ENCODE data around the gene ALOX15.
"Not testable (repeated sequence)": the region's sequence is repeated elsewhere in the genome, so short reads cannot be mapped to it uniquely, and the experiment has no call there.

The ALOX15 gene

GRCh38 chr17:4645642-4646041 is 4.2 kb upstream of the ALOX15 start:
- DNase-seq: no peak

- DNase-seq: no peak
Observed at GRCh38 chr17:4643676-4644075, 2.2 kb upstream of the ALOX15 start.

- DNase-seq: no peak
Observed at GRCh38 chr17:4642286-4642685, 808 bp upstream of the ALOX15 start.

GRCh38 chr17:4640569-4641188 is 799 bp downstream of the ALOX15 start:
- not testable (repeated sequence) for DNase-seq

DNA sequence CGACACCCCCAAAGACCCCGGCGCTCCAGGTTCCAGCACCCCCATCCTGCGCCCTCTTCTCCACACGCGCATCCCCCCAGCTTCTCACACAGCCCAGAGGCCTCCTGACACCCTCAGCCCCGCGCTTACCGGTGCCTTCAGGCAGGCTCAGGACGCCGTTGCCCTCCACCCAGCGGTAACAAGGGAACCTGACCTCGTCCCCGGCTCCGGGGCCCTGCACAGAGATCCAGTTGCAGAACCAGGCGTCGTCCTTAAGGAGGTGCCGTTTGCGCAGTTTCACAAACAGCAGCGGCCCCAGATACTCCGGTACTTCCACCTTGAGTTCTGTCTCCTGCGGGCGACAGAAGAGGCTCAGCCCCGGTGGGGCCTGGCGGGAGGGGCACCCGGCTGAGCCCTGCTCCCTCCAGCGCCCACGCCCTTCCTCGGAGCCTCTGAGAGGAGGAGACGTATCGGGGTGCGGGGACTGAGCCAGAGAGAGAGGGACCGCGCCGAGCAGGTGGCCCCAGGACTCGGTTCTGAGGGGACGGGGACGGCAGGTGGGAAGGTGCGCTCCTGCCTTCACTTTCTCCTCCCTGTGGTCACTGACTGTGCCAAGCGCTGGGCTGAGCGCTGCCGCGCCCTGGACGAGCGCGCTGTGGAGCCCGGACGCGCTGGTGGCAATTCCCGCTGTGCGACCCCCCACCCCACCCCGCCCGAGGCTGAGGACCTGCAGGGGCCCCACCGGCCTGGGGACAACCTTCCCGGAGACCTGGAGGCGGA is 2.0 kb downstream of the ALOX15 start:
- peak; percentile 35 for DNase-seq

DNA sequence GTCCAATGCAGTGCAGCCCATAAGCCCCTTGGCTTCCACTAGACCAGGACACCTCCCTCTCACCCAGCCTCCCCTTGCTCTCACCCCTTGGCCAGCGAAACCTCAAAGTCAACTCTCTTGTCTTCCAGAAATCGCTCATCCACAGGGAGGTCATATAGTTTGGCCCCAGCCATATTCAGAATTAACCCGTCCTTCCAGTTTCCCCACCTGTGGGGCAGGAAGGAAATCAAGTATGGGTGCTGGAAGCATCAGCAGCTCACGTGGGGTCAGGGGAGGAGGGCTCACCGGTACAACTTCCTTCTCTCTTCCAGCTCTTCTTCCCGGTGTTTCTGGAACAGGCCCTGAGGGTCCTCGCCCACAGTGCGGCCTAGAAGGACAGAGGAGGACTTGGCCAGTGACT is 2.7 kb downstream of the ALOX15 start:
- not testable (repeated sequence) for DNase-seq

DNA sequence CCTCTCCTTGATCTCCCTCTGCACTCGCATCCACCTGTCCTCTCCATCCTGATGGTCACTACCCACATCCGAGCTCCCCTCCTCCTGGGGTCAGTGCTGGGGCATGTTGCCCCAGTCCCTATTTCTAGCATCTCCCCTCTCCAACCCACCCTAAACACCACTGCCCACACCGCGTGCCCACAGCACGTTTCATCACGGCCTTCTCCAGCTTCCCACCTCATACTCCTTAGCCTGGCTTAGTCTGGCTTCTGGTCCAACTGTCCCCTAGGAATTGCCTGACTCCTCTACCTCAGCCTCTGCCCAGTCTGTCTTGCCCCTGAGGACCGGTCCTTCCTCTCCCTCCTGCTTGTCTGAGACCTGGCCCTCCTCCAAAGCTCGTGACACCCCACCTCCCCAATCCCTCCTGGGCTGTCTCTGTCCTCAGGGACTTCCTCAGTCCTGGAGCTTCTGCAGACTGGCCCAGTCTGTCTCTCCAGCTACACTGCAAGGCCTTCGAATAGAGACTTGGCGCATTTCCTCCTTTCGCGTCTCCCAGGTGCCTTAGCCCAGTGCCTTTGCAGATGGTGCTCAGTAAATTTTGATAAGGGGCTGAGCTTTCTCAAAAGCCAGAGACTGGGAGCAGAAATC is 4.9 kb downstream of the ALOX15 start:
- no peak for DNase-seq

DNA sequence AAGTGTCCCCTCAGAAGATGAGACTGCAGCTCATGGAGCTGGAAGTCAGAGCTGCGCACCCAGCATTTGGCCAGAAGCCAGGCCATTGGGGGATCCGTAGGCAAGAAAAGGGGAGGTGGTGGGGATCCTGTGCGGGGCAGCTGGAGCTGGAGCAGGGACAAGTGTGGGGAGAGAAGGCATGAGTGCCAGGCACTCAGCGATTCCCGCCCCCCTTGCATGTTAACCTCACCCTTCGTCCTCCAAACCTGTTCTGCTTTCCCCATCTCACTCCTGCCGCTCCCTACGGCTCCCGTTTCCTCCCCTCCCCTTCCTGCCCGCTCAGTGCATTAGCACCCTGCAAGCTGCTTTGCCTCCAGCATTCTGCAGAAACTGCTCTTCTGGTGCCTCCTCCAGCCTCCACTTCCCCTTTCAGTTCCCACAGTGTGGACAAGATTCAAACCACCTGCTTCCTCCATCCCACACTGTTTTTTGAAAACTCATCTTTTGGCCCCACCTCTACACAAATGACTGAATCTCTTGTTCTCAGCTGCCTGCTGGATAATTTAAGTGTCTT is 5.6 kb downstream of the ALOX15 start:
- no peak for DNase-seq

- DNase-seq: no peak
Observed at GRCh38 chr17:4634976-4635375, 6.5 kb downstream of the ALOX15 start.

DNA sequence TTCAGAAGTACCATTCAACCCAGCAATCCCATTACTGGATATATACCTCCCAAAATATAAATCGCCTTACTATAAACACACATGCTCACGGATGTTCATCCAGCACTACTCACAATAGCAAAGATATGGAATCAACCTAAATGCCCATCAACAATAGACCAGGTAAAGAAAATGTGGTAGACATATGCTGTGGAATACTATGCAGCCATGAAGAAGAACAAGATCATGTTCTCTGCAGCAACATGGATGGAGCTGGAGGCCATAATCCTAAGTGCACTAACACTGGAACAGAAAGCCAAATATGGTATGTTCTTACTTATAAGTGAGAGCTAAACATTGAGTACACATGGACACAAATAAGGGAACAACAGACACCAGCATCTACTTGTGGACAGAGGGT is 7.8 kb downstream of the ALOX15 start:
- no peak for DNase-seq

- no peak for DNase-seq
Observed at GRCh38 chr17:4632581-4632920, 8.9 kb downstream of the ALOX15 start.

DNA sequence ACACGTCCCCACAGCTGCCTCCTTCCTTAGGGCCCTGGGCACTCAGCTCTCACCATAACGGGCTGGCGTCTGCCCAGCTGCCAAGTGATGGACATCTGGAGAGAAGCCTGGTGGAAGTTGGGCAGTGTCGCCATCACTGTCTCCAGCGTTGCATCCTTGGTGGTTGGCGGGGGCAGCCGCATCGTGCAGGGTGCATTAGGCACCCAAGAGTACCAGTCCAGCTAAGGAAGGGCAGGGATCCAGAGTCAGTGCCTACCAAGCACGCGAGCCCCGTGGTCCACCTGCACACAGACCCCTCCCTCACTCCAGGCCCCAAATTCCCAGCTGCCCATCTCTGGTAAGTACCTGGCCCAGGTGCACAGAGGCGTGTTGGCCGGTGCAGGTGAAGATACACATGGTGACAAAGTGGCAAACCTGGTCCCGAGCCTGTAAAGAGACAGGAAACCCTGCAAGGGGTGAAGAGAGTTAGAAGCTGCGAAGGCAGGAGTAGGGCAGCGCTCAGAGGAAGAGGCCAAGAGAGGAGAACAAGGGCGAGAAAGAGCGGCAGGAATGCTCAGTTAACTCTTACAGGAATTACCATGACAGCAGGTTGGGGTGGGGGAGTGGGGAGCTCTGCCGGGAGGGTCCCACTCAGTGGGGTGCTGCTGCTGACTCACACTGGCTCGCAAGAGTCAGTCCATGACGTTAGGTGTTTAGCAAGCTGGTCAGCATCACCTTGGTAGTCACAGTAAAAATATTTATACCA is 9.5 kb downstream of the ALOX15 start:
- no peak for DNase-seq

DNA sequence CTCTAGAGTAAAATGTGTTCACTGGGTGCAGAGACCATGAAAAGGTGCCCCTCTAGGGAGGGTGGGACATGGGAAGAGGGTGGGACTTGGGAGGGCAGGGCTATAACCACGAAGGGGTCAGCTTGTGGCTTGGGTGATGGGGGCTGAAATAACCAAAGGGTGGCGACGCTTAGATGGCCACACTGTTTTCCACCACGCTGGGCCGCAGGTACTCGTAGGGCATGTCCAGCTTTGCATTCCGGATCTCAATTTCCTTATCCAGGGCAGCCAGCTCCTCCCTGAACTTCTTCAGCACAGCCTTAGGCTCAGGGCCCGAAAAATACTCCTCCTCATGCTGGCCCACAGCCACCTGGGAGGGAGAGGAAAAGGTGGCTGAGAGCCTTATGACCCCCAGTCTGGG is 10.0 kb downstream of the ALOX15 start:
- DNase-seq: no peak

GRCh38 chr17:4626734-4627256 is 14.7 kb downstream of the ALOX15 start:
- no peak for DNase-seq

DNA sequence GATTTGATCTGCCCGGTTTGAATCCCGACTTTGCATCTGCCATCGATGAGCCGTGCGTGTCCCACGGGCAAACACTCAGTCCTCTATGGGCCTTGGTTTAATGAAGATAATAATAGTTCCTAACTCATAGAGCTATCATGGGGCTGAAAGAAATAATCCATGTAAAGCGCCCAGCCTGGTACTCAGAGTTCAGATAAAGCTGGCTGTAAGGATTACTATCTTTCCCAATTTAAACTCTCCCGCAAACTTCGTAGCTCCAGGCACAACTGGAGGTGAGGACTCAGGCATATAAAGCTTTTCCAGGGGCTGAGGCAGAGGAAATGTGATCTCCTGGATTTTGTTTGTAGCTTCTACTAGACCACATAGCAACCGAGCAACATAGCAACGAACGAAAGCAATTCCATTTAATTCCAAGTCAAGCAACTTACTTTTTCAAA is 16.3 kb downstream of the ALOX15 start:
- DNase-seq: peak; percentile 57

DNA sequence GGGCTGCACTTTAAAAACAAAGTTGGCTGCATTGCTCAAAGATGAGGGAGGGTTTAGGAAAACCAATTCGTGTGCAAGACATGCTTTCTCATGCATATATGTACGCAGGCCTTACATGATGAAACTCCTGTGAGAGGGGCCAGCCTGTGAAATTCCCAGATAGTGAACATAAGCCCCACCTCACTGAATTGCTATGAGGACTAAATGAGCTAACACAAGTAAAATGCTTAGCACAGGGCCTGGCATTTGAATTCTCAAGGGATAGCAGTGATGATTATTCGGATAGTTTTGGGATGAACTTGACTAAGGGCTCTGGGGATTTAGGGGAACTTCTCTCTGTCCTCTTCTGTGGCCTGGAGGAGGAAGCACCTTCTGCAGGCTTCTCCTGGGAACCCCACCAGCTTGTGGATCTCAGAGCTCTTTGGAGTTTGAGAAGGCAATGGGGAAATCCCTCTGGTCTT is 17.0 kb downstream of the ALOX15 start:
- DNase-seq: not testable (repeated sequence)

- DNase-seq: no peak
Observed at GRCh38 chr17:4623249-4623648, 18.2 kb downstream of the ALOX15 start.

DNA sequence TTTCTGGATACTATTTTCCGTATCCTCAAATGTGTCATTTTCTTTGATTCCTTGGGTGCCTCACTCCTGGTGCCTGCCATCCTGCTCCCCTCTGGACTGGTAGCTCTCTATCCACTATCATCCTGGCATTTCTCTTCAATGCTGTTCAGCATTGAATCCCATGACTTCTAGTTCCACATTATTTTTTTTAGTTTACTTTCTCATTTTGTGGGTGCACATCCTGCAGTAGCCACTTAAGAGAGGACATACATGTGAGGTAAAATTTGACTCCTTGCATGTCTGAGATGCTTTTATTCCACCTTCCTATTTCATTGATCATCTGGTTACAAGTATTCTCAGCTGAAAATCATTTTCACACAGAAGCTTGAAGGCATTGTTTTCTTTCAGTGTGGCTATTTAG is 19.1 kb downstream of the ALOX15 start:
- DNase-seq: no peak

DNA sequence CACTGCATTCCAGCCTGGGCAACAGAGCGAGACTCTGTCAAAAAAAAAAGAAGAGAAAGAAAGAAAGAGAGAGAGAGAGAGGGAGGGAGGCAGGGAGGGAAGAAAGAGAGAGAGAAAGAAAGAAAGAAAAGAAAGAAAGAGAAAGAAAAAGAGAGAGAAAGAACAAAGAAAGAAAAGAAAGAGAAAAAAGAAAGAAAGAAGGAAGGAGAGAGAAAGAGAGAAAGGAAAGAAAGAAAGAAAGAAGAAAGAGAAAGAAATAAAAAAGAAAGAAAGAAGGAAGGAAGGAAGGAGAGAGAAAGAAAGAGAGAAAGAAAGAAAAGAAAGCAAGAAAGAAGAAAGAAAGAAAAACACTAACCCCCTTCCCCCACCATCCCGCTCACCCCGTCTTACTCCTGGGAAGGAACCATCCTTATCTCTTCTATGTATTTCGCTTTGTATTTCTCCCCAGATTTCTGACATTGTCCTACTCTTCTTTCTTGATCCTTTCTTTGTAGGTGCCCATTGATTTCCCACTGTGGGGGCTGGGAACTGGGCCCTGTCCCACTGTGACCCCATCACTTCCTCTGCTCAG is 20.9 kb downstream of the ALOX15 start:
- DNase-seq: no peak

GRCh38 chr17:4617590-4618351 is 23.7 kb downstream of the ALOX15 start:
- no peak for DNase-seq

- no peak for DNase-seq
Observed at GRCh38 chr17:4617090-4617489, 24.4 kb downstream of the ALOX15 start.

GRCh38 chr17:4616476-4616875 is 25.0 kb downstream of the ALOX15 start:
- DNase-seq: no peak
